CD4-positive, alpha-beta T cell treated with Interleukin-15 for 1 hour (primary cell): ENCODE measurements around the gene IQGAP3.

Source experiments
- DNase-seq: peaks from one replicate; pipeline ENCODE4 v3.0.0-alpha.2; 2020

IQGAP3 gene

GRCh38 chr1:156534424-156535060 is 37.8 kb downstream of the IQGAP3 start:
- DNase-seq, result no peak

GRCh38 chr1:156533568-156534220 is 38.7 kb downstream of the IQGAP3 start:
- DNase-seq, result no peak

- DNase-seq, result no peak
These were observed 40.0 kb downstream of the IQGAP3 start for GRCh38 chr1:156532374-156532773.

GRCh38 chr1:156530006-156530405 is 42.4 kb downstream of the IQGAP3 start:
- no peak for DNase-seq

GRCh38 chr1:156528875-156529425 is 43.4 kb downstream of the IQGAP3 start:
- no peak for DNase-seq

- DNase-seq, result no peak
These were observed 44.1 kb downstream of the IQGAP3 start for GRCh38 chr1:156528231-156528630.

- no peak for DNase-seq
These were observed 44.8 kb downstream of the IQGAP3 start for GRCh38 chr1:156527584-156527983.

GRCh38 chr1:156525856-156526489 is 46.4 kb downstream of the IQGAP3 start:
- DNase-seq, result no peak

- DNase-seq, result no peak
These were observed 47.3 kb downstream of the IQGAP3 start for GRCh38 chr1:156525071-156525501.

GRCh38 chr1:156524481-156524869 is 47.9 kb downstream of the IQGAP3 start:
- no peak for DNase-seq

GRCh38 chr1:156523801-156524480 is 48.4 kb downstream of the IQGAP3 start:
- DNase-seq, result no peak

GRCh38 chr1:156522443-156522970 is 49.9 kb downstream of the IQGAP3 start:
- DNase-seq, result no peak

GRCh38 chr1:156517748-156518147 is 54.6 kb downstream of the IQGAP3 start:
- no peak for DNase-seq

GRCh38 chr1:156516821-156517220 is 55.5 kb downstream of the IQGAP3 start:
- no peak for DNase-seq

- peak; percentile 37 for DNase-seq
These were observed 56.4 kb downstream of the IQGAP3 start for GRCh38 chr1:156515956-156516355.

- DNase-seq, result no peak
These were observed 59.2 kb downstream of the IQGAP3 start for GRCh38 chr1:156513185-156513584.

- DNase-seq, result no peak
These were observed 60.7 kb downstream of the IQGAP3 start for GRCh38 chr1:156511644-156512043.

GRCh38 chr1:156510709-156511108 is 61.7 kb downstream of the IQGAP3 start:
- no peak for DNase-seq

- DNase-seq, result no peak
These were observed 62.8 kb downstream of the IQGAP3 start for GRCh38 chr1:156509424-156510034.

GRCh38 chr1:156508955-156509234 is 63.5 kb downstream of the IQGAP3 start:
- DNase-seq, result no peak

GRCh38 chr1:156508205-156508954 is 64.0 kb downstream of the IQGAP3 start:
- DNase-seq, result peak; percentile 46

- no peak for DNase-seq
These were observed 65.9 kb downstream of the IQGAP3 start for GRCh38 chr1:156506450-156506849.
